Ectodermal cell (in vitro differentiated cells): ENCODE results near the gene SELENOH.

Source experiments
- H3K27ac ChIP-seq: 2 replicates; pipeline ENCODE4 v1.7.0; 2013; ENCODE audit warnings: mild to moderate bottlenecking, low read depth, low read length; ENCODE audit not compliant: insufficient read depth, poor library complexity, severe bottlenecking
- H3K27me3 ChIP-seq: 2 replicates; pipeline ENCODE4 v1.7.0; 2013; ENCODE audit warnings: mild to moderate bottlenecking, low read length; ENCODE audit not compliant: insufficient read depth, control insufficient read depth, poor library complexity, severe bottlenecking
- H3K36me3 ChIP-seq: one replicate; pipeline ENCODE4 v1.7.0; 2013; ENCODE audit warnings: low read length; ENCODE audit not compliant: control insufficient read depth, insufficient read depth
- H3K4me1 ChIP-seq: one replicate; pipeline ENCODE4 v1.7.0; 2013; ENCODE audit warnings: low read length; ENCODE audit not compliant: control insufficient read depth, insufficient read depth
- H3K4me3 ChIP-seq: 2 replicates; pipeline ENCODE4 v1.7.0; 2013; ENCODE audit warnings: low read depth, low read length, control low read depth; ENCODE audit not compliant: insufficient read depth
- H3K9me3 ChIP-seq: 2 replicates; pipeline ENCODE4 v1.7.0; 2013; ENCODE audit warnings: mild to moderate bottlenecking, low read length, moderate library complexity; ENCODE audit not compliant: control insufficient read depth
- WGBS, 2 experiments: methylation state at CpG; one replicate each; pipeline ENCODE4 v1.1.7; 2013; ENCODE audit warnings: missing lambda C conversion rate in 2 of 2; 5-methylcytosine and 5-hydroxymethylcytosine counted together

SELENOH gene

GRCh38 chr11:57745206-57745605 lies 3.9 kb downstream of the SELENOH start:
- H3K36me3 ChIP-seq, result peaks cover 28% of the 10 kb centered on the region
- 91 to 97% methylated on average over 5 of the region's 5 CpGs for WGBS, 2 experiments
- H3K27ac ChIP-seq, result no peak overlapping the region
- no peaks in the 10 kb centered on the region for H3K9me3 ChIP-seq
- H3K27me3 ChIP-seq, result no peaks in the 10 kb centered on the region
- H3K4me1 ChIP-seq, result no peaks in the 10 kb centered on the region
- H3K4me3 ChIP-seq, result no peak overlapping the region

- no peaks in the 10 kb centered on the region for H3K4me1 ChIP-seq
- H3K36me3 ChIP-seq, result peaks cover 28% of the 10 kb centered on the region
- H3K4me3 ChIP-seq, result no peak overlapping the region
- 83 to 86% methylated on average over 1 of the region's 1 CpG for WGBS, 2 experiments
- no peak overlapping the region for H3K27ac ChIP-seq
- no peaks in the 10 kb centered on the region for H3K9me3 ChIP-seq
- H3K27me3 ChIP-seq, result no peaks in the 10 kb centered on the region
These were observed 5.6 kb downstream of the SELENOH start for GRCh38 chr11:57746920-57747319.

- H3K36me3 ChIP-seq, result no peaks in the 10 kb centered on the region
- H3K27ac ChIP-seq, result no peak overlapping the region
- no peak overlapping the region for H3K4me3 ChIP-seq
- H3K9me3 ChIP-seq, result no peaks in the 10 kb centered on the region
- H3K4me1 ChIP-seq, result no peaks in the 10 kb centered on the region
- H3K27me3 ChIP-seq, result no peaks in the 10 kb centered on the region
These were observed 9.9 kb downstream of the SELENOH start for GRCh38 chr11:57751176-57751575.

- Histone ChIP-seq H3K9me3 (no peaks in the 10 kb centered on the region), H3K36me3 (no peaks in the 10 kb centered on the region), H3K27me3 (no peaks in the 10 kb centered on the region), H3K27ac (no peak within 1 kb of the TSS), H3K4me1 (no peaks in the 10 kb centered on the region), H3K4me3 (no peak within 1 kb of the TSS)
- WGBS, 2 experiments, result 64% methylated on average over 10 of the region's 10 CpGs
These were observed 10.5 kb downstream of the SELENOH start, which contains the start of gene BTBD18 for GRCh38 chr11:57751676-57752253. Gene BTBD18 (minus strand): TSS chr11:57751819. CDS start chr11:57751188, 631 bp downstream.

- Histone ChIP-seq H3K36me3 (no peaks in the 10 kb centered on the region), H3K27ac (no peak overlapping the region), H3K9me3 (no peaks in the 10 kb centered on the region), H3K4me1 (no peaks in the 10 kb centered on the region), H3K27me3 (no peaks in the 10 kb centered on the region), H3K4me3 (no peak overlapping the region)
- WGBS, 2 experiments, result 95 to 96% methylated on average over 30 of the region's 30 CpGs
These were observed 11.7 kb downstream of the SELENOH start for GRCh38 chr11:57752954-57753353.

- Histone ChIP-seq H3K9me3 (no peaks in the 10 kb centered on the region), H3K4me1 (no peaks in the 10 kb centered on the region), H3K4me3 (no peak overlapping the region), H3K27ac (no peak overlapping the region), H3K36me3 (no peaks in the 10 kb centered on the region), H3K27me3 (no peaks in the 10 kb centered on the region)
- WGBS, 2 experiments, result 94 to 98% methylated on average over 2 to 3 of the region's 3 CpGs
These were observed 16.9 kb downstream of the SELENOH start for GRCh38 chr11:57758174-57758573.

- peaks cover 3% of the 10 kb centered on the region for H3K4me1 ChIP-seq
- WGBS, 2 experiments, result 14 to 15% methylated on average over 11 to 12 of the region's 13 CpGs
- H3K27ac ChIP-seq, result peak within 1 kb of the TSS; percentile 88
- H3K27me3 ChIP-seq, result no peaks in the 10 kb centered on the region
- no peaks in the 10 kb centered on the region for H3K36me3 ChIP-seq
- no peaks in the 10 kb centered on the region for H3K9me3 ChIP-seq
- peak within 1 kb of the TSS; percentile 45 for H3K4me3 ChIP-seq
These were observed 20.3 kb downstream of the SELENOH start, which contains the start of gene CTNND1 for GRCh38 chr11:57761301-57762234. Gene CTNND1 (plus strand): TSS chr11:57761802. CDS start chr11:57791479, 29,677 bp downstream.

- Histone ChIP-seq H3K4me1 (peaks cover 3% of the 10 kb centered on the region), H3K9me3 (no peaks in the 10 kb centered on the region), H3K36me3 (no peaks in the 10 kb centered on the region), H3K4me3 (peak overlapping the region; percentile 45), H3K27ac (peak overlapping the region; percentile 88), H3K27me3 (no peaks in the 10 kb centered on the region)
- WGBS, 2 experiments, result 1 to 2% methylated on average over 7 to 9 of the region's 9 CpGs
These were observed 21.1 kb downstream of the SELENOH start for GRCh38 chr11:57762235-57762861.

GRCh38 chr11:57763568-57763967 lies 22.3 kb downstream of the SELENOH start:
- no peaks in the 10 kb centered on the region for H3K9me3 ChIP-seq
- H3K36me3 ChIP-seq, result no peaks in the 10 kb centered on the region
- 8 to 13% methylated on average over 1 of the region's 1 CpG for WGBS, 2 experiments
- H3K27me3 ChIP-seq, result no peaks in the 10 kb centered on the region
- H3K4me3 ChIP-seq, result peak overlapping the region; percentile 45
- H3K27ac ChIP-seq, result no peak overlapping the region
- H3K4me1 ChIP-seq, result peaks cover 3% of the 10 kb centered on the region

- H3K36me3 ChIP-seq, result no peaks in the 10 kb centered on the region
- peak overlapping the region; percentile 28 for H3K27ac ChIP-seq
- peak overlapping the region; percentile 45 for H3K4me3 ChIP-seq
- H3K4me1 ChIP-seq, result peaks cover 3% of the 10 kb centered on the region
- no peaks in the 10 kb centered on the region for H3K9me3 ChIP-seq
- WGBS, 2 experiments, result 40 to 56% methylated on average over 4 of the region's 4 CpGs
- no peaks in the 10 kb centered on the region for H3K27me3 ChIP-seq
These were observed 22.7 kb downstream of the SELENOH start for GRCh38 chr11:57764021-57764420.
